Right hindlimb (tissue), 1 donor: ENCODE measurements around the gene POU3F3.

ENCODE experiments used
- DNase-seq: peaks from one replicate; pipeline ENCODE4 v3.0.0-alpha.2; 2018

The POU3F3 gene

DNA sequence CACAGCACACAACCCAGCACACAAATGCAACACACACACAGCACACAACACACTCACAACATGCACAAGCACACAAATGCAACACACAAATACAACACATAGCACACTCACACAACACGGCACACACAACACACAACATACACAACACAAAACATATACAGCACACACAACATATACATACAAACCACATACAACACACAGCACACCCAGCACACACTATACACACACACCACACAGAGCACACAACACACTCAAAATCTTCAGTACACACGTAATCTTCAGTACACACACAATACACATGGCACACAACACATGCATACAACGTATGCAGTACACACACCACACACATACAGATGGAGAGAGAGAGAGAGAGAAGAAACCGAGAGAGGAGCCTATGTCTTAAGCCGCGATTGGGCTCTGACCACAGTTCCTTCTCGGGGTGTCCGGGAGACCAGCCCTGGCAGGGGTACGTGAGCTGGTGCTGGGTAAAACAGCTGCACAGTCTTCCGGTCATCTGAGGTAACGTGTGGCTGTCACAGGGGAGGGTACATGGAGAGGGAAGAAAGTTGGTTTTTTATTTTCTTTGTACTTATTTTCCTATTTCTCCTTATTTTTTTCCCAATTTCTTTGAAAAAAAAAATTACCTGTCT is 25.1 kb downstream of the POU3F3 start:
- DNase-seq, result no peak

- DNase-seq, result no peak
Observed at GRCh38 chr2:104880076-104880475, 26.2 kb downstream of the POU3F3 start.

DNA sequence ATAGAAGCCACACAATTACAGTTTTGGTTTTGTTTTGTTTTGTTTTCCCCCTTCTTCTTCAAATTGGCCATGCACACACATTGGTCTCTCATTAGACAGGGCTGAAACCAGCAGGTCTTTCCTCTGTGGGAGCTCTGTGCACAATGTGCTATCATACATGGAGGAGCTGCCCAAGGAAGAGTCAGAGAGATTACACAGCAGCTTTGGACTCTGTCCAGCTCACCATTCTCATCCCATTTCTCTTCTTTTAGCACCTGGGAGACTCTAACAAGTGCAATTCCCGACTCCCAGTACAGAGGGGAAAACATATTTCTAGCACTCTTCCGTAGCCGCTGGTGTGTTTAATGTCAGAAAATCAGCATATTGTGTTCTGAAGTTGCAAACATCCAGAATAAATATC is 29.4 kb downstream of the POU3F3 start:
- no peak for DNase-seq

- DNase-seq, result no peak
Observed at GRCh38 chr2:104885119-104885782, 31.3 kb downstream of the POU3F3 start.

- DNase-seq, result no peak
Observed at GRCh38 chr2:104887676-104888075, 33.8 kb downstream of the POU3F3 start.

GRCh38 chr2:104888489-104889258 is 34.8 kb downstream of the POU3F3 start:
- DNase-seq, result no peak

DNA sequence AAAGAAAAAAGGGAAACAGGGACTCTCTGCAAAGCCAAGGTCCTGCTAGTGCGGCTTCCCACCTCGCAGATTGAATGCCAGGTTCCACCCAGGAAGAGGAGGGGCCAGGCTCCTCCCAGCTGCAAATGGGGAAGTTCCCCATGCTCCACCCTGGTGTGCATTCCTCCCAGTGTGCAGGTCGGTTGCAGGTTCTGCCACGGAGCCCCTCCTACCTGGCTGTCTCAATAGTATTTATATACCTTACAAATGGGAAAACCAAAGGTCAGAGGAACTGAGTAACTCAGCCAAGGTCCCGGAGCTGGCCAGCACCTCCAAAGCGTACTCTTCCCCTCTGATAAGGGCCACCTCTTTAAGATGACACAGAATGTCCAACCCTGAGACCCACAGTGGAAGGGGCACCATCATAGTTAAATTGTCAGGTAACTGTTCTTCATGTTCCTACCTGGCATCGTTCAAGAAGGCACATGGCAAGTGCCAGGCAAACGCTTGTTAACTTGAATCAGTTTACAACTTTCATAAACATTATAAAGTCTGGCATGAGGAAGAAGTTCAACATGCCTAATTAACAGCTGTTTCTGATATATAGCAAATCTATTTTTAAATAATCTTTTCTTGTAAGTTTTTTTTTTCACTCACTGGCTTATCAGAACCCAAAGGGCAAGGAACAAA is 35.5 kb downstream of the POU3F3 start:
- DNase-seq, result no peak

DNA sequence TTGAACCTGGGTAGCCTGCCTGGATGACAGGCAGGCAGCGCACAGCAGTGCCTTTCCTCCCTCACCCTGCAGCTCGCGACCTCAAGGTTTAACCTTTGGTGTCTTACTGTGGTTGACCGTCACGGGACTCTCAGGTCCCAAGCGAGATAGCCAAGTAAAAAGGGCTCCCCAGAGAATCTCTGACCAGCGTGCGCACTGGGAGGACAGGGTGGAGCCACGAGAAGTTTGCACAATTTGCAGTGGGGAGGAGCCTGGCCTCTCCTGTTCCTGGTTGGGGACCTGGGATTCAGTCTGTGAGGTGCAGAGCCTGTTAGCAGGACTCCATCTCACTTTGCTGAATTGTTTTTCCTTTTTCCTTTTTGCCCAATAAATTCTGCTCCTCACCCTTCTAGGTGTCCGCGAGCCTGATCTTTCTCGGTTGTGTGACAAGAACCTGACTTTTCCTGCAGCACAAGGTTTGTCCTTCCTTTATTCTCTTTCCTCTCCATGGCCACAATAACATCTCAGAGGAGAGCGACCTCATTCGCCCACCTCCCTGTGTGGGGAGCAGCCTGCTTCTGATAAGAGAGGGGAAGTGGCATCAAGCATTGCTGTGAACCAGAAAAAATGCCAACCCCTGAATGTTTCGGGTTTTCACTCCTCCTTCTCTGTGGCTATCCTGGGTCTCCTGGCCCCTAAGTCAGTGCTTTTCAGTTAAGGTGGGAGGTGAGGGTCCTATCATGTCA is 36.2 kb downstream of the POU3F3 start:
- no peak for DNase-seq

- DNase-seq, result no peak
Observed at GRCh38 chr2:104890685-104891069, 36.8 kb downstream of the POU3F3 start.

DNA sequence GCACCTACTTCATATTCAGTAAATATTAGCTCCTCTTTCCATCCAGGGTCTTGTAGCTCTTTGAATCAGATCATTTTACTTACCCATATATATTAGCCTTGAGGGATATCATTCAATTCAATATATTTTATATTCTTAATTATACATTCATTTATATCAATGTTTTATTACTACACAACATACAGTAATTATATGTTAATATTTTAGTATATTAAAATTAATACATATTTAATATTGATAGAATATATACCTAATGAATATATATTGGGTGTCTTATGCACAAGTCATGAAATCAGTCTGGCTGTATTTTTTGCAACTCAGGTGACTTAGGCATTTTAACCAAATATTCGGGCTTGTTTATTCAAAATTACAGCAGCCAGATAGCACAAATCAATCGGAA is 37.2 kb downstream of the POU3F3 start:
- DNase-seq, result no peak

GRCh38 chr2:104896446-104896845 is 42.5 kb downstream of the POU3F3 start:
- no peak for DNase-seq

- no peak for DNase-seq
Observed at GRCh38 chr2:104897515-104898184, 43.7 kb downstream of the POU3F3 start.

GRCh38 chr2:104900608-104901007 is 46.7 kb downstream of the POU3F3 start:
- DNase-seq, result no peak

DNA sequence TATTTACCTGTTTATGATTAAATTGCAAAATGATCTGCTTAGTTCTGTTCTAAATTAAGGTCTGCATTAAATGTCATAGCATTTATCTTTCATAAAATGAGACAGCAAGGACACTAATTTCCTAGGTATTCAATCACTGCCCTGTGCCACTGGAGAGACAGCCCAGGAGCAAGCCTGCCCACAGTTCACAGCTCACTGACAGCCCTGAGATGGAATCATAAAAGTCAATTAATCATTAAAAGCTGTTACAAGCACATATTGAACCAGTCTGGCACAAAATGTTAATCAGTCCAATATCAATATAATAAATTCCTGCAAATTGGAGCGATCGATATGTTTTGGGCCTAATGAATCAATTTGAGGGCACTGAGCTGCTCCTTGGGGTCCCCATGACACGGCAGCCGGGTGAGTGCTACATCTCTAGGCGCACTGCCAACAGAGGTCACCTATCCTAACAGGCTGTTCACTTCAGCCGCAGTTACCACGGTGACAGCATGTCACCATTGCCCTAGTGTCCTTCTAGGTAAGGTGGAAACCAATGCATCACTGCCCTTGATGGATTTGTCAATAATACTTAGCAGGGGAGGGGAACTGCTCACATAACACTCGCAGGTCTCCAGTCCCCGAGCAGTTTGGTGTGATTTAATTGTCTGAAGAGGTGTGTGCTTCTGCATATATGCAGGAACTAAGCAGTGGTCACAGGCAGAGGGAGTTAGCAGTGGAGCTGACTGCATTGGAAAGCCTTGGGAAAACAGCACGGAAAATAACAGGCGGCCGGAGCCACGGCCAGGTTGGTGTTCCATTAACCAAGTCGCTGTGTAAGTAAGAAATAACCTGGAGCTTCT is 47.3 kb downstream of the POU3F3 start:
- no peak for DNase-seq

- no peak for DNase-seq
Observed at GRCh38 chr2:104902317-104902716, 48.4 kb downstream of the POU3F3 start.
